ENCODE results near the gene FAAP20. TPM values are rescaled to one million over a fixed set of nuclear protein-coding genes. Genes with fewer than 3 reads are reported as not detected.

The FAAP20 gene
- 23.1 and 57.6 TPM in 2 replicates for total RNA-seq

DNA sequence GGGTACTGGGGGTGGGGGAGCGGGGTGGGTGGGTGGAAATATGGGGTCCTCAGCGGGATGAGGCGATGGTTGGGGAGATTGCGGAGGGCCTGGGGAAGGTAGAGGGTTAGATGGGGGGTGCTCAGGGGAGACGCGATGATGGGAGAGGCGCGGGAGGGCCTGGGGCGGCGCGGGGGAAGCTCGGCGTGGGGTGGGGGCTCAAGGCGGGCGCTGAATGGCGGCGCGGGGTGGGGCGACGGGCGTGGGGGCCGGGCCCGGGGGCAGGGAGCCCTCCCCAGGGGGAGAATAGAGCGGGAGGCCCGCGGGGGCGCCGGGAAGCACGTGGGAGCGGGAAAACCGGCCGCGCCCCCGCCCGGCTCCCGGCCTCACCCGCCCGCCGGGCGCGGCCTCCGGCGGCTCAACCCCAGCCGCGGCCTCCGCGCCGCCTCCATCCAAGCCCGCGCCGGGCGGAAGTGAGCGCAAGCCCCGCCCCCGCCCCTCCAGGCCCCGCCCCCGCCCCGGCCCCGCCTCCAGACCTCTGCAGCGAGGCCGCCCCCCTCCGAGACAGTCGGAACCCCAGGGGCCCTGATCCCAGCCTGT lies at the start of gene FAAP20:
TSS of gene FAAP20 (minus strand) at position 454 of the 579 bp plus-strand sequence. CDS start at position 431, 23 bp downstream.

GRCh38 chr1:2228157-2228594 lies 33.6 kb upstream of the FAAP20 start, which contains the start of gene SKI:
SKI (plus strand) TSS chr1:2228319; CDS start chr1:2228767, 448 bp downstream.

Other genes starting within 250 kb of the FAAP20 start
- gene CFAP74, start 191.0 kb downstream of the FAAP20 start, total RNA-seq, result not detected in 2 replicates
- gene GABRD, start 175.4 kb downstream of the FAAP20 start, total RNA-seq, result under 0.01 TPM in 1 of 2 replicates, not detected in the other
- 1.5 and 2.5 TPM in 2 replicates for gene PRKCZ, start 144.4 kb downstream of the FAAP20 start, total RNA-seq
- 33.3 and 43.2 TPM in 2 replicates for gene SKI, start 33.5 kb upstream of the FAAP20 start, total RNA-seq
- 10.3 and 14.9 TPM in 2 replicates for gene MORN1, start 196.8 kb upstream of the FAAP20 start, total RNA-seq
- 83.2 and 134 TPM in 2 replicates for gene RER1, start 197.1 kb upstream of the FAAP20 start, total RNA-seq
- gene PEX10, start 217.8 kb upstream of the FAAP20 start, total RNA-seq, result 41.0 and 47.5 TPM in 2 replicates

Data from smooth muscle cell of trachea (primary cell).